Suprapubic skin (tissue), 4 donors: Measurements from ENCODE around the gene ADAMTS12.

Source experiments
- EP300 ChIP-seq: sonication (generic); formaldehyde crosslinking; IDR thresholded peaks from one replicate; pipeline ENCODE4 v1.6.1; 2017; ENCODE audit warnings: antibody characterized with exemption
- POLR2A ChIP-seq, 2 donors: fragments of 450-650 bp; IDR thresholded peaks; one replicate each; pipeline ENCODE4 v1.6.1; 2017; ENCODE audit warnings: antibody characterized with exemption in 2 of 2, mild to moderate bottlenecking in 2 of 2, moderate library complexity in 2 of 2
- POLR2AphosphoS5 ChIP-seq, 3 donors: sonication (generic); formaldehyde crosslinking; IDR thresholded peaks; one replicate each; pipeline ENCODE4 v1.6.1; 2017; ENCODE audit warnings: antibody characterized with exemption in 3 of 3
- TF ChIP-seq, protein P1 (sequence below), 2 donors: fragments of 200-600 bp in 1 of 2; fragments of 450-650 bp in 1 of 2; sonication (generic) in 1 of 2; IDR thresholded peaks; one replicate each; pipeline ENCODE4 v1.5.1; 2016 to 2019; ENCODE audit warnings: antibody characterized with exemption in 2 of 2, mild to moderate bottlenecking in 1 of 2, moderate library complexity in 1 of 2

- TF ChIP-seq, protein P1, sequence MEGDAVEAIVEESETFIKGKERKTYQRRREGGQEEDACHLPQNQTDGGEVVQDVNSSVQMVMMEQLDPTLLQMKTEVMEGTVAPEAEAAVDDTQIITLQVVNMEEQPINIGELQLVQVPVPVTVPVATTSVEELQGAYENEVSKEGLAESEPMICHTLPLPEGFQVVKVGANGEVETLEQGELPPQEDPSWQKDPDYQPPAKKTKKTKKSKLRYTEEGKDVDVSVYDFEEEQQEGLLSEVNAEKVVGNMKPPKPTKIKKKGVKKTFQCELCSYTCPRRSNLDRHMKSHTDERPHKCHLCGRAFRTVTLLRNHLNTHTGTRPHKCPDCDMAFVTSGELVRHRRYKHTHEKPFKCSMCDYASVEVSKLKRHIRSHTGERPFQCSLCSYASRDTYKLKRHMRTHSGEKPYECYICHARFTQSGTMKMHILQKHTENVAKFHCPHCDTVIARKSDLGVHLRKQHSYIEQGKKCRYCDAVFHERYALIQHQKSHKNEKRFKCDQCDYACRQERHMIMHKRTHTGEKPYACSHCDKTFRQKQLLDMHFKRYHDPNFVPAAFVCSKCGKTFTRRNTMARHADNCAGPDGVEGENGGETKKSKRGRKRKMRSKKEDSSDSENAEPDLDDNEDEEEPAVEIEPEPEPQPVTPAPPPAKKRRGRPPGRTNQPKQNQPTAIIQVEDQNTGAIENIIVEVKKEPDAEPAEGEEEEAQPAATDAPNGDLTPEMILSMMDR (IDR thresholded peaks at IDR 0.05) = no peak
- no peak for TF ChIP-seq POLR2A (IDR thresholded peaks at IDR 0.05)
- no peak for TF ChIP-seq EP300
- TF ChIP-seq POLR2AphosphoS5 (IDR thresholded peaks at IDR 0.05) = no peak
These were observed 84.9 kb downstream of the ADAMTS12 start for GRCh38 chr5:33806738-33807442.
